ENCODE data around the gene ADCY5. TPM values are rescaled to one million over a fixed set of nuclear protein-coding genes. Genes with fewer than 3 reads are reported as not detected.

ADCY5 gene
- total RNA-seq, 2 donors from 2014 or later: 3.9 to 5.2 TPM

- H3K36me3 ChIP-seq (ENCODE audit: control insufficient read depth, insufficient read depth, low read length): no peaks in the 10 kb centered on the region
- Mint-ChIP-seq H3K4me3 (no peak overlapping the region), H3K27me3 (ENCODE audit: insufficient read depth) (no peaks in the 10 kb centered on the region), H3K36me3 (ENCODE audit: low read depth) (peaks cover 48% of the 10 kb centered on the region), H3K27ac (no peak overlapping the region), H3K4me1 (no peaks in the 10 kb centered on the region), H3K9me3 (no peaks in the 10 kb centered on the region)
- no peak overlapping the region for H3K9ac ChIP-seq (ENCODE audit: extremely low read depth, low read length, poor library complexity, severe bottlenecking)
- no peaks in the 10 kb centered on the region for H3K4me1 ChIP-seq (ENCODE audit: control insufficient read depth, insufficient read depth, low read length)
- H3K9me3 ChIP-seq (ENCODE audit: control insufficient read depth, low read length): peaks cover 6% of the 10 kb centered on the region
- no peaks in the 10 kb centered on the region for H3K27me3 ChIP-seq (ENCODE audit: control insufficient read depth, insufficient read depth, low read length, poor library complexity, severe bottlenecking)
- H3K4me3 ChIP-seq (ENCODE audit: low read length): no peak overlapping the region
- no peak overlapping the region for H3K27ac ChIP-seq (ENCODE audit: low read depth, low read length)
- no peak for TF ChIP-seq CTCF (conservative IDR thresholded peaks at IDR 0.05)
- WGBS, 2 experiments (ENCODE audit: insufficient coverage in 1 of 2, insufficient read length in 1 of 2): 91 to 94% methylated on average over 15 to 23 of the region's 23 CpGs
- peak; percentile 35 for DNase-seq
Measured at GRCh38 chr3:123290962-123291361, 157.9 kb downstream of the ADCY5 start.

GRCh38 chr3:123290107-123290930 lies 158.6 kb downstream of the ADCY5 start:
- H3K4me1 Mint-ChIP-seq: no peaks in the 10 kb centered on the region
- no peak overlapping the region for H3K27ac ChIP-seq (ENCODE audit: low read depth, low read length)
- H3K9ac ChIP-seq (ENCODE audit: extremely low read depth, low read length, poor library complexity, severe bottlenecking): no peak overlapping the region
- peaks cover 48% of the 10 kb centered on the region for H3K36me3 Mint-ChIP-seq (ENCODE audit: low read depth)
- DNase-seq: no peak
- H3K4me1 ChIP-seq (ENCODE audit: control insufficient read depth, insufficient read depth, low read length): no peaks in the 10 kb centered on the region
- no peak for TF ChIP-seq CTCF (conservative IDR thresholded peaks at IDR 0.05)
- 93 to 94% methylated on average over 6 to 13 of the region's 13 CpGs for WGBS, 2 experiments (ENCODE audit: insufficient coverage in 1 of 2, insufficient read length in 1 of 2)
- H3K27me3 ChIP-seq (ENCODE audit: control insufficient read depth, insufficient read depth, low read length, poor library complexity, severe bottlenecking): no peaks in the 10 kb centered on the region
- H3K4me3 Mint-ChIP-seq: no peak overlapping the region
- peaks cover 6% of the 10 kb centered on the region for H3K9me3 ChIP-seq (ENCODE audit: control insufficient read depth, low read length)
- no peaks in the 10 kb centered on the region for H3K27me3 Mint-ChIP-seq (ENCODE audit: insufficient read depth)
- H3K4me3 ChIP-seq (ENCODE audit: low read length): no peak overlapping the region
- no peaks in the 10 kb centered on the region for H3K36me3 ChIP-seq (ENCODE audit: control insufficient read depth, insufficient read depth, low read length)
- no peak overlapping the region for H3K27ac Mint-ChIP-seq
- H3K9me3 Mint-ChIP-seq: no peaks in the 10 kb centered on the region

- H3K9me3 Mint-ChIP-seq: no peaks in the 10 kb centered on the region
- H3K4me3 Mint-ChIP-seq: no peak overlapping the region
- no peak for TF ChIP-seq CTCF (conservative IDR thresholded peaks at IDR 0.05)
- Histone ChIP-seq H3K36me3 (ENCODE audit: control insufficient read depth, insufficient read depth, low read length) (no peaks in the 10 kb centered on the region), H3K27me3 (ENCODE audit: control insufficient read depth, insufficient read depth, low read length, poor library complexity, severe bottlenecking) (no peaks in the 10 kb centered on the region), H3K27ac (ENCODE audit: low read depth, low read length) (no peak overlapping the region), H3K4me1 (ENCODE audit: control insufficient read depth, insufficient read depth, low read length) (no peaks in the 10 kb centered on the region), H3K9me3 (ENCODE audit: control insufficient read depth, low read length) (peaks cover 6% of the 10 kb centered on the region), H3K9ac (ENCODE audit: extremely low read depth, low read length, poor library complexity, severe bottlenecking) (no peak overlapping the region), H3K4me3 (ENCODE audit: low read length) (no peak overlapping the region)
- H3K4me1 Mint-ChIP-seq: no peaks in the 10 kb centered on the region
- H3K36me3 Mint-ChIP-seq (ENCODE audit: low read depth): peaks cover 53% of the 10 kb centered on the region
- DNase-seq: peak; percentile 38
- no peak overlapping the region for H3K27ac Mint-ChIP-seq
- no peaks in the 10 kb centered on the region for H3K27me3 Mint-ChIP-seq (ENCODE audit: insufficient read depth)
- WGBS, 2 experiments (ENCODE audit: insufficient coverage in 1 of 2, insufficient read length in 1 of 2): 95 to 96% methylated on average over 15 to 20 of the region's 20 CpGs
Measured at GRCh38 chr3:123289391-123290106, 159.3 kb downstream of the ADCY5 start.
